HG03135 (cell line): ENCODE measurements around the gene ALG9.
"Not testable (repeated sequence)": the region's sequence is repeated elsewhere in the genome, so short reads cannot be mapped to it uniquely, and the experiment has no call there.

Experiments used
- ATAC-seq: cut with Tn5 transposase; IDR thresholded peaks from one replicate; pipeline ENCODE4 v1.9.1; 2021; ENCODE audit warnings: mild to moderate bottlenecking, moderate library complexity; ENCODE audit not compliant: unreplicated experiment

The ALG9 gene

DNA sequence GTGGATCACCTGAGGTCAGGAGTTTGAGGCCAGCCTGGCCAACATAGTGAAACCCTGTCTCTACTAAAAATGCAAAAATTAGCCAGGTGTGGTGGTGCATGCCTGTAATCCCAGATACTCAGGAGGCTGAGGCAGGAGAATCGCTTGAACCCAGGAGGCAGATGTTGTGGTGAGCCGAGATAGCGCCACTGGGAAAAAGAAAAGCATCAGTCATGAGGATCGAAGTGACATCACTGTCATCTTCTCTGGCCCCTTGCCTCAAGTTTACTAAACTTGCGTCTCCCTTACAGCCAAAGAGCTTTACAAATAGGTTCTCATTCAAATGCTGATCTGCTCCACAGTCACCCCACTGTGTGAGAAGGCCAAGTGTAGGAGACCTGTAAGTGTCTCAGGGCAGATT is 100.2 kb downstream of the ALG9 start:
- not testable (repeated sequence) for ATAC-seq

DNA sequence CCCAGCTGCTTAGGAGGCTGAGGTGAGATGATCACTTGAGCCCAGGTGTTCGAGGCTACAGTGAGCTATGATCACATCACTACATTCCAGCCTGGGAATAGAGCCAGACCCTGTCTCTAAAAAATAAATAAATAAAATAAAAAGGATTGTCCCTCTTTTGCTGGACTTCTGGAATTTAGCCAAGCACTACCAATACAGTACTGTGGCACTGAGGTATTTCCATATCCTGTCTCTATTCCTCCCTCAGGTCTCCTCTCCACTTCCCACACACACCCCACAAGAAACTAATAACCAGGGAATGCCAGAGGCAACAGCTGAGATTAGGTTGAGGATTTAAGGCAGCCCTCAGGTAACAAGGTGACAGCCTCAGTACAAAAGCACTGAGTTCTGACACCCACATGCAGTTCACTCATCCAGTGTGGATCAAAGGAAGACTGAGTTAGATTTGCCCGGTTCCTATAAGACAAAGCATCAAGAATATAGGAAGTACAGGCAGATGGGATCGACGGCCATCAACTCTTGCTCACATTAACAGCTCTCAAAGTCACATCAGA is 100.7 kb downstream of the ALG9 start:
- no peak for ATAC-seq

DNA sequence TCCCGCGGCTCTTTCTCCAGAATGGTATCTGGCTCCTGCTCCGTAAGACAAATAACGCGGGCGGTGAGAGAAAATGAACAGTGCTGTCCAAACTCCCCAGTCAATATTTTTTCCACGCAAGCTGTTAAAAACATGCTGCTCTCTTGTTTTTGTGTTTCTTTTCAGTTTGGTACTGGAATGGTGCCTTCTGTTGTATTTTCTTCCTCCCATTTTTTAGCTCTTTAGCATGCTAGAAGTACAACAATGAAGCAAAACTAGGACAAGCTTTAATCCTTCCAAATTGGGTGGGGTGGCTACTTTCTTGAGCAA is 104.6 kb downstream of the ALG9 start:
- peak; percentile 17 for ATAC-seq

DNA sequence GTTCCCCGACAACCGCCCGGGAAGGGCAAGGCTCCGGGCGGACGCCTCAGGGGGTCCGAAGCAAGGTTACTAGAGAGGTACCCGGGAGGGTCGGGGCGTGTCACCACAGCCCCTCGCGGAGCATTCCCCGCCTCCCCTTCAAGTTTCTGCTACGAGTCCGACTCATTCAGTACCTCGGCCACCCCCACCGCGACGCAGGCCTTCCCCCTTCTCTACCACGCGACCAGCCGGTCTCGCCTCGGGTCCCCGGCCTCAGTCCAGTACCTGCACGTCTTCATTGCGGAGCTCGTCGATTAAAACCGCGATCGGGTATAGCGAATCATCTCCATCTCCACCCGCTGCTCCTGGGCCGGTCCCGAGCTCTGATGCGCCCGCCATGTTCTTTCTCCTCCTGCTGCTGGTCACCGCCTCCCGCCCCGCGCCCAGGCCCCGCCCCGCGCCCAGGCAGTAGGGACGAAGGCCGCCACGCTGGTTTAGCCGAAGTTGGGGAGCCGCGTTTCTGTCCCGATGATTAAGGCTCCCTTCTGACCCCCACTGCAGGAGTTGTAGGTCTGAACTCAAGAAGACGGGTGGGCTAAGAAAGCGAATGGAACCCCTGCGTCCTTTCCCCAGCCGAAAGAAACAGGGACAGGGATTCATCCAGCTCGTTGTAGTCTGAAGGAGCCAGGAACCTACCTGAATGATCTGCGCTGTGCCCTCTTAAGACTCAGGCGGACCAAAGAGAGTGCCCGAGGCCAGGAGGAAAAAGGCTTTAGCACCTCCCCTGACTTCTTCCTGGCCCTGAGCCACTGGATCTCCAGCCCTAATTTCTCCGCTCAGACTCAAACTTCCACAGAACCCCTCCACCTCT is 105.2 kb downstream of the ALG9 start, which contains the start of gene PPP2R1B:
Gene PPP2R1B, minus strand, starts transcription at position 406 of the 850 bp plus-strand sequence. Its CDS starts 28 bp downstream, at position 378.
- peak; percentile 93 for ATAC-seq

DNA sequence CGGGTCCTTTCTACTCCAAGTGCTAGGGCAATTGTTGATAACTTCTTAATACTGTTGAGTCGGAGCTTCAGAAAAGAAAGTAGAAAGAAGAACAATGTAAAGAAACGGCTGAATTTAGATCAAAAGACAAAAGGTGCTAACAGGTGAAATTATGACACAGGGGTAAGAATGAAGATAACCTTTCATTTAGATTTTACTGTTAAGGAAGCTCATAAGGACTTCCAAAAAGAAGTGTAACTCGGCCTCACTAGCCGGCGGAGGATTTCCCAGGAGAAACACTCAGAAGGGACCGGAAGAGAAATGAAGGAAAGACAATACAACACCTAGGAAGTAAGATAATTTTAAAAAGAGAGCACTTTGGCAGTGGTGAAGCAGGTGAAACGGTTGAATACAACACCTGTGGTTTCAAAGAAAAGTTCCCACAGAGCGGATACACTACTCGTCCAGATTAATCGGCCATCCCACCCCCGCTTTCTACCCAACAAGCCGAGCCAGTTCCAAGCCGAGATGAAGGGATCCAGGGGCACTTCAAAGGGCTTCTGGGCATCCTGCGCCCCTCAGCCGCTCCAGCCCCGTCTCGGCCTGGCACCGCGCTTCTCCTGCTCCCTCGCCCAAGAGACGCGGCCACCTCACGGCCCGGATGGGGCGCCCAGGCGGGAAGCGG is 105.9 kb downstream of the ALG9 start:
- peak; percentile 37 for ATAC-seq

DNA sequence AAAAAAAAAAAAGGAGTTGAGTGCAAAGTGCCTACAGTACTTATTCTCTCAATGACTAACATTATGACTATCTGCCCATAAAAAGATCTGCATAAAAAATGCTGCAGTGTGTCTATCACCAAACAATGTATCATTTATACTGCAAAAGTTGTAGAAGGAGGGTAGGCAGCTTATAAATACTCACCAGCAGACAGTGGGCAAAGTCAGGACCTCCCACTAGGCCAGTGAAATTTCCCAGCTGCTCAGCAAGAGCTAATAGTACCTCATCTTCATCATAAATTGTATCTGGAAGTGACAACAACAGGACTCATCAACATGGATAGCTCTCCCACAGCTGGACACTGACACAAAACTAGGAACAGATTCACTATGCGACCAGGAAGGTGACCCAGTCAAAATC is 106.8 kb downstream of the ALG9 start:
- no peak for ATAC-seq

DNA sequence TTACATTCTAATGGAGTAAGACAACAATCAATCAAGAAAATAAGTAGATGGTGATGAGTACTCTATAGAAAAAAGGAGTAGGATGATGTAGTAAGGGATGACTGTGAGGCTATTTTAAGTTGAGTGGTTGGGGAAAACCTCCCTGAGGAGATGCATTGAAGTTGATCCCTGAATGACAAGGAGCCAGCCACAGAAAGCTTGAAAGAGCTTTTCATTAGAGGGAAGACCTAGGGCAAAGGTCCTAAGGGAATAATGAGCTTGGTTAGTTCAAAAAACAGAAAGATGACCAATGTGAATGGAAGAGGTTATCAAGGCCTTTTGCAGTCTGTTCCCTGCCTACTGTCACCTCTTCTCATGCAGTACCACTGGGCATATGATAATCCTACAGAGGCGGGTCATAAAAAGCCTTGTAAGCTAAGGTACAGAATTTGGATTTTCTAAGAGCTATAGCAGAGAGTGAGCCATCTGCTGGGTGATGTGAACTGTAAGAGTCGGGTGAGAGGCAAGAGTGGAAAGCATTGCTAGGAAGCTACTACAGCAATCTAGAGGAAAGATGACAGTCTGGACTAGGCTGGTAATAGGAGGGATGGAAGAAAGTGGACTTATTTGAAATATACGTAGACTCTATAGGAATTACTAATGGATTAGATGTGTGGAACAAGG is 108.3 kb downstream of the ALG9 start:
- no peak for ATAC-seq

DNA sequence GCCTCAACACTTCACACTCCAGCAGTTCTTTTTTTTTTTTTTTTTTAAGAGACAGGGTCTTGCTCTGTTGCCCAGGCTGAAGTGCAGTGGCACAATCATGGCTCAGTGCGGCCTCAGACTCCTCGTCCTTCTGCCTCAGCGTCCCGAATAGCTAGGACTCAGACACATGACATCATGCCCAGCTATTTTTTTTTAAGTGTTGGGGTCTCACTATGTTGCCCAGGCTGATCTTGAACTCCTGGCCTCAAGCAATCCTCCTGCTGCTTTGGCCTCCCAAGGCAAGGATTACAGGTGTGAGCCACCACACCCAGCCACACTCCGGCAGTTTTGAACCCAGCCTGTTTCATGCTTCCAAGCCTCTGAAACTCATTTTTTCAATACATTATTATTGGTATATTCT is 108.9 kb downstream of the ALG9 start:
- ATAC-seq = no peak

DNA sequence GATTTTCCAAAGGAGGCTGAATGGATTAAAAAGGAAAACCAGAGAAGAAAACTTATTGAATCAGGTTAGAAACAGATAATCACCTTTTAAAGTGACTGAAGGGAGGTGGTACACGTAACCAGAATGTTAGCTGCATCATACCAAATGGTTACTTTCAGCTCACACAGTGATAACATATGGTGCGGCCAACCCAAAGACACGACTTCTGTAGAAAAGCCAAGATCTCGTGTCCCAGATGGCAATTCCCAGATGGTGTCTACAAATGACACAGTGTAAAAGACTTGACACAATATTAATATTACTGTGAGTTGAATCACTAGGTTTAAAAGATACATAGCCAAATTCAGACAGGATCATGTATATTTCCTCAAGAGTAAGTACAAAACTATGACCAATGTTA is 110.3 kb downstream of the ALG9 start:
- no peak for ATAC-seq

DNA sequence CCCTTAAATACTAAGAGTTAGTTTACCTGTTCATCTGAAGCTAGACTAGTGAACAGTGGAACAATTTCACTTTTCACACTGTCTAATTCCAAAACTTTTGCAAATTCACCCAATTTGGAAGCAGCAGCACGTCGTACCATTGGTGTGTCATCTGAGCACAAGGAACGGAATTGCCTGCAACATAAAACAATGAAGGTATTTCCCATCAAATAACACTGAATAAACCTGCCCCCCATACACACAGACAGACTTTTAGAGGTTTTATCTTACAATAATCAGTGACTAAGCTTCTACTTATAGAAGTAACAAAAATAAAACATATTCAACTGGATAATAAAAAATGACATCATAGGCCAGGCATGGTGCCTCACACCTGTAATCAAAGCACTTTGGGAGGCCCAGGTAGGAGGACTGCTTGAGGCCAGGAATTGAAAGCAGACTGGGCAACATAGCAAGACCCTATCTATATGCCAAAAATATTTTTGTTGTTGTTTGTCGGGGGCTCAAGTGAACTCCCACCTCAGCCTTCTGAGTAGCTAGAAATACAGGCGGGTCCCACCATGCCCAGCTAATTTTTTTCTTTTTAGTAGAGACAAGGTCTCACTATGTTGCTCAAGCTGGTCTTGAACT is 111.5 kb downstream of the ALG9 start:
- no peak for ATAC-seq

DNA sequence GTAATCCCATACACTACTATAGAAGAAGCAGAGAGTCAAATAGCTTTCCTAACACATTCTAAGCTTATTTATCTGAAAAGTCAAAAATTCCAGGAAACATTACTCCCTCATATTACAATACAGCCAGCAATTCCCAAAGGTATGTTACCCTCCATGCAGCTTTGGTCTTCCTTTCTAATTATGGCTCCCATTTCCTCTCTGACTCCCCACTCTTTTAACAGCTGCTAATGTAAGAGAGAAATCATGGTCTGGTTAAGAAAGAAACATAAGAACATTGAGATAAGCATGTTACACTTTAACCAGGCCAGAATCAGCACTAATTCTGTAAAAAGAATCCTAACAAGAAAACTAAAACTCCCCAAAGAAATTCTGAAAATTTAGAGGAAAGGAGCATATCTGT is 112.0 kb downstream of the ALG9 start:
- ATAC-seq = no peak

DNA sequence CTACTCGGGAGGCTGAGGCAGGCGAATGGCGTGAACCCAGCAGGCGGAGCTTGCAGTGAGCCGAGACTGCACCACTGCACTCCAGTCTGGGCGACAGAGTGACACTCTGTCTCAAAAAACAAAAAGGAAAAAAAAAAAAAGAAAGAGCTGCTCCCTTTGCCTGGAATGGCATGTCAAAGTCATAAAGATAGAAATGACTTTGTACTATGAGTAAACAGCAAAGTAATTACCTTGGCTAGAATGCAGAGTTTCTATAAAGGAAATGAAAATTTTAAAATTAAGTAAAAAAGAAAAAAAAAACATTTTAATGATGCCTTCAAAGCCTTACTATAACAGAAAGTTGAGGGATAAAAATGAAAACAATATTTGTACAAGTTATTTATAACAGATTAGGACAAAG is 115.3 kb downstream of the ALG9 start:
- ATAC-seq = no peak

DNA sequence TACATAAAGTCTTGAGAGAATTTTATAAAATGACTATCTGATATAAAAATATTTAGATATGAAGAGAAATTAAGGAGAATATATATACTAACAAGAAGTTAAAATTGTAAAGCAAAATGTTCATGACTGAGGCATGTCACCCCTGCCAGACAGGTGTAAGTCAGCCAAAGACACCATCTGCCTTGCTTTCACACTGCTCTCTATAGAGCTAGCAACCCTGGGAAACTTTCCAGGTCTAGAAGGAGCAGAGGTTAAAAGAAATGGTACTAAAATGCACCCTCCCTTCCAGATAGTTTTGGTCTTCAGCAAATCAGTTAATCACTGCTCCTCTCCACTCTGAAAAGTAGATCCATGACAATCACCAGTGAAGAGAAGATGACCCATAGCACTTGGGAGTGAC is 121.7 kb downstream of the ALG9 start:
- no peak for ATAC-seq

DNA sequence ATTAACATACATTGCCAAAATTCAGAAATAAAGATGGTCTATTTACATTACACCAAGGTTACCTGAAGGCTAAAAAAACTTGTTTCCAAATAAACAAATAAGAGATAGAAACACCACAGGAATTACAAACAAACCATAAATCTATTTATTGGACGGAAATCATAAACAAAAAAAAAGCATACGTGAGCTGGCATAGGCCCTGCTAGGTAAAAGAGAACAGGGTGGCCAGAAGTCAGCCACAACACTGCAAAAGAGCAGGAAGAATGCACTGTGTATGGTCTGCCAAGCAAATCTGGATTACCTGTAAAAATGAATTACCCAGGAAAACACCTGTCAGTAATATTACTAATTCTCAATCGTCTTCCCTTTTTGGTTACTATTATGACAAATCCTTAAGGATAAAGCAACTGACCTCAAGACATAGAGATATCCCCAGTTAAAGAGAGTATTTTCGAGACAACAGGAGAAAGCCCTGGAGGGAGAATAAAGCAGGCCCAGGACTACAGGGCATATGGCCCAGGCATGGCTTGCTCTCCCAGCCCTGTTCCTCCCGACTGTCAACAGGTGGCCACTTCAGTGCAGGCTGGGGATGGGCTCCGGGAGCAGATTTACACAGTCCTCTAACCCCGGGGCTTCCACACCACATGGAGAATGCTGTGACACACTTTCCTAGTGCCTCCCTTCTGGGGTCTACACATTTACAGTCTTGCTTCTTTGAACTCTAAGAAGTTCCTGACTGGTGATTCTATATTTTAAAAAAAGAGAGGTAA is 123.2 kb downstream of the ALG9 start:
- no peak for ATAC-seq

DNA sequence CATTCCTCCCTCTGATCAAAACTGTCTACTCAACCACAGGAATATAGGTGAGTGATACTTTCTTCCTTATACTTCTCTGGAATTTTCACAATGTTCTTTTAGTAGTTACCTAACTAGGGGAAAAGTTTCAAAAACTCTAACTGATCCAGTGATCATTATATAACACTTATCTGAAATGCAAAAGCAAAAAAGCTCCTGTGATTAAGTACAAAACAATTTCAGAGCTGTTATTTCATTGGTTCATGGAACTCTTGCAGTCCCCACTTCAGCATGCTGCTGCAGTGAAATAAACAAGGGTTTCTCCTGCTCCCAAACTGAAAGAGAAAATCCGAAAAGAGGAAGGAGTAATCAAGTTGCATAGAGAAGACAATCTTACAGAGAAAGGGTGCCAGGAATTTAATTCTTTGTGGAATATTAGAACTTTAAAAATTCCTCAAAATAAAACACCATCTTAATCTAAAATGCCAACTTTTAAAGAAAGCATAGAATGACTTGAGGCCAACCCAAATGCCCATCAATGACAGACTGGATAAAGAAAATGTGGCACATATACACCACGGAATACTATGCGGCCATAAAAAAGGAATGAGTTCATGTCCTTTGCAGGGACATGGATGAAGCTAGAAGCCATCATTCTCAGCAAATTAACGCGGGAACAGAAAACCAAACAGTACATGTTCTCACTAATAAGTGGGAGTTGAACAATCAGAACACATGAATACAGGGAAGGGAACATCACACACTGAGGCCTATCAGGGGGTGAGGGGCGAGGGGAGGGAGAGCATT is 125.5 kb downstream of the ALG9 start:
- ATAC-seq = no peak

DNA sequence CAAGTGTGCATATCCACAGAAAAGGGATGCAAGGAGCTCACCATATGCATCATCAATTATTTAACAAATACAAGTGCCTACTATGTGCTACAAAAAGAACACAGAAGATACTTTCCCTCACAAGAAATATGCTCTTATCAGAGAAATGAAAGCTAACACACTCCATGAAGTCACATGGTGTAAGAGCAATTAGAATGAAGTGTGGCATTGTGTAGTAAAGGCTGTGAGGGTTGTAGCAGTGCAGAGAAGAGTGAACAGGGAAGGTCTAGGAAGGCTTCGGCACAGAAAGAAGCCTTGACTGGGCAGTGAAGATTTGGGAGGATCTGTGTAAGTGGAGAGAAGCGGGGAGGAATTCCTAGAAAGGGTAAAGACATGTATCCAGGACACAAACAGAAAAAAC is 127.7 kb downstream of the ALG9 start:
- ATAC-seq = no peak

DNA sequence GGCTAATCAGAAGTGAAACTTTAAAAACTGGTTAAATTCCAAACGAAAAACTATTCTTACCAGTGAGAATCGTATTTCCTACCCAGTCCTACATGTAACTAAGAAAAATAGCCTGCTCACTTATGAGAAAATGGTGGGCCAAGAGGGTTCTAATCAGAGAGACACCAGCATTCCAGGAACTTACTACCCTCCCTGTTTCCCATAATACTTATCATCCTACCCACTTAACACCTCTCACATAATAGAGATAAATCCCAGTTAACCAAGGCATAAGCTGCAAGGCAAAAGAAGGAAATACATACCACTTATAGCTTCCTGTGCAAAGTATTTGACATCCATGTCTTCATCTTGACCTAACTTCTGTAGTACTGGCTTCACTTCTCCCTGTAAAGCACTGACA is 129.6 kb downstream of the ALG9 start:
- no peak for ATAC-seq

DNA sequence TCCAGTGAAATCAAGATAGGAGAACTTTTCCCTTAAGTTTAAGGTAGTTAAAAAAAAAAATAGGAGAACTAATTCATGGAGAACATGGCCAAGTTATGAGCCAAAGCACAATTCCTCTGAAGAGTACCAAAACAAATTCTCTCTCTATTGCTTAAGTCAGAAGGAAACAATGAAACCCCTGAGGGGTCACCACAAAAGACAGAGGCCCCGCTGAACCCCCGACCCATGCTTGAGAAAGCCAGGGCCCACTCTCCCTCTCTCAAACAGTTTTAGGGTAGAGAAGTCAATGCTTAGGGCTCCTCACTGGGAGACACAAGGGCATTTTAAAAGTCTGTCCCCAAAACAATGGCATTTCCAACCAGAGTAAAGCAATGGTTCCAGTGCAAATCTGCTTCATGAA is 132.1 kb downstream of the ALG9 start:
- ATAC-seq = no peak

DNA sequence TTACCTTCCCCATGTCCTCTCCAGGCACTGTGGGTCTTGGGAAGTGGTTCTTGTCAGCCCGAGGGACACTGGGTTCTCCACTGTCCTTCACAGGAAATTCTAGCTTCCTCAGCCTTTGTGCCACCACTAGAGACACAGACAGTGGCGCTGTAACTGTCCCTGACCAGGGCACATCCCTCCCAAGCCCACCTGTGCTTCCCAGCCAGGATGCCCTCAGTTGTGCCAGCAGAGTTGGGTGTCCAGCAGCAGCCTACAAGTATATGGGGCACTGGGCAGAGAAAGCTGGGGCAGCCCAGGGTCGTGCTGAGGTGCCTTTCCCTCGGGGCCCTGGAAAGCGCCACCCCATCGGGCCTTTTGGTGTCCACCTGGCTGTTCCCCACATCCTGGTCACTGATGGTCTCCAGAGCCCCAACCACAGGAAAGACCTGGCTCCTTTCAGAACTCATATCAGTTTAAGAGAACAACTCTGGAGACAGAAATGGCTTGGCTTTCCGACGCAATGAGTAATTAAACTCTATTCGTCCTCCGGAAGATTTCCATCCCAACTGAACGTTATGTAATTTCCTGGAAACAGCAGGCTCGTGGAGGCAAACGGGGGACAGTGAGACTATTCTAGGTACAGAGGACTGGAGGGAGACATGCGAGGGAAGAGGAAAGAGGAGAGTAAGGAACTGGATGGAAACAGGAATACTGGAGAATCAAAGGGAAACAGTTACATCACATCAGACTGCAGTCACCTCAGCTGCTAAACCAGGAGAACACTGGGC is 133.8 kb downstream of the ALG9 start:
- ATAC-seq = no peak
